Heart right ventricle (tissue), 16 donors: ENCODE data around the gene SMYD2. TPM values are rescaled to one million over a fixed set of nuclear protein-coding genes. Genes with fewer than 3 reads are reported as not detected.
A peak's percentile ranks its signal among the peaks of the same experiment; 100 is the strongest.
"Not testable (repeated sequence)": the region's sequence is repeated elsewhere in the genome, so short reads cannot be mapped to it uniquely, and the experiment has no call there.

Source experiments
- ATAC-seq, 8 donors: fragments of 200-7000 bp; cut with Tn5 transposase; one replicate each; pipeline ENCODE4 v1.9.1; 2020; ENCODE audit warnings: mild to moderate bottlenecking in 8 of 8, moderate library complexity in 8 of 8, moderate number of reproducible peaks in 1 of 8
- DNase-seq, 2 donors: peaks; one replicate each; pipeline ENCODE4 v3.0.0-alpha.2; 2020
- H3K27ac ChIP-seq, 10 donors: fragments of 200-600 bp; sonication (generic) in 2 of 10; one replicate each; pipeline versions ENCODE4 v1.5.0 to v1.8.0; 2020 to 2022; ENCODE audit warnings: mild to moderate bottlenecking in 3 of 10
- H3K27me3 ChIP-seq, 7 donors: fragments of 200-600 bp; one replicate each; pipeline ENCODE4 v1.8.0; 2021 to 2022; ENCODE audit warnings: mild to moderate bottlenecking in 2 of 7
- H3K36me3 ChIP-seq, 9 donors: fragments of 200-600 bp; sonication (generic) in 1 of 9; one replicate each; pipeline versions ENCODE4 v1.5.0 to v1.8.0; 2020 to 2022; ENCODE audit warnings: mild to moderate bottlenecking in 2 of 9
- H3K4me1 ChIP-seq, 9 donors: fragments of 200-600 bp; sonication (generic) in 1 of 9; one replicate each; pipeline versions ENCODE4 v1.5.0 to v1.8.0; 2020 to 2022; ENCODE audit warnings: mild to moderate bottlenecking in 4 of 9
- H3K4me3 ChIP-seq, 10 donors: fragments of 200-600 bp; sonication (generic) in 2 of 10; one replicate each; pipeline versions ENCODE4 v1.5.0 to v1.8.0; 2020 to 2022; ENCODE audit warnings: mild to moderate bottlenecking in 7 of 10, moderate library complexity in 2 of 10
- H3K9me3 ChIP-seq, 11 donors: fragments of 200-600 bp in 10 of 11; sonication (generic) in 2 of 11; one replicate each; pipeline versions ENCODE4 v1.5.0 to v1.8.0; 2013 to 2022; ENCODE audit warnings: mild to moderate bottlenecking in 2 of 11, control low read depth in 1 of 11, moderate library complexity in 1 of 11
- CTCF ChIP-seq, 9 donors: fragments of 200-600 bp; sonication (generic) in 2 of 9; IDR thresholded peaks; one replicate each; pipeline versions ENCODE4 v1.5.0 to v1.8.0; 2021 to 2022; ENCODE audit warnings: antibody characterized with exemption in 9 of 9, mild to moderate bottlenecking in 5 of 9, moderate library complexity in 1 of 9
- WGBS, 2 donors: extraction: QIAGEN DNeasy Blood & Tissue Kit; methylation state at CpG; one replicate each; pipeline ENCODE4 v1.1.7; 2013; ENCODE audit warnings: inconsistent platforms in 1 of 2; 5-methylcytosine and 5-hydroxymethylcytosine counted together
- intact Hi-C, 10 donors: fragments of 100-400 bp; cut with DNase I; formaldehyde crosslinking; loops; one replicate each; pipeline versions ENCODE4 v1.11.1 to v1.14.2; 2022
- polyA plus RNA-seq, 2 donors: library from polyadenylated mRNA; stranded (reverse); fragments of 200-250 nt; gene quantifications; one replicate each; pipeline ENCODE4 v1.2.3, GENCODE V29; 2013
- total RNA-seq, 10 donors: library from RNA; stranded (reverse); fragmentation: NEBNext Ultra II Directional in 3 of 10; extraction: Animal tissue kit (Norgen Biotek cat#: 25700) in 3 of 10; gene quantifications; one replicate each; pipeline versions ENCODE4 v1.2.1 to v1.2.4, GENCODE V29; 2021 to 2023
- donor health status: Arrhythmogenic right ventricular cardiomyopathy.
- donor health status: ischemic (EF 13 %, LVEDD 7.1; RV severe dilation, severe dysfunction).
- donor health status: healthy with polysubstance abuse.
- donor health status: DM: no; HTN: yes; CAD: no.
- donor health status: DM: no; HTN: no; CAD: no.
- donor health status: ischemic (EF 25% LVEDD 6.9; RV normal size, moderate dysfunction).
- donor health status: ischemic (EF 25% LVEDD 5.7; RV mildly dilated, moderate dysfunction).
- donor health status: healthy.
- donor health status: DM: yes; HTN: yes; CAD: no.
- donor health status: Ischemic cardiomyopathy.
- donor health status: ischemic (EF 35%, LVEDD 5.7; RV mildly dilated, moderate dysfunction).
- donor health status: nonischemic (EF 11% LVEDD 7.7; RV severe dilation, severe dysfunction).
- donor health status: DM: yes; HTN: yes; CAD: no.
- donor health status: PGD.
- donor health status: ischemic (EF 29% LVEDD 5.4; RV normal size, mild dysfunction).
- donor health status: nonischemic (EF 23%, LVEDD 6.1; RV moderate dilation, normal function).

SMYD2 gene
- total and polyA plus RNA-seq, 12 donors = 97.3 to 438 (median 292) TPM

GRCh38 chr1:214271174-214271858 is 9.6 kb upstream of the SMYD2 start:
- peak overlapping the region in 5 of 10 donors; percentile 6 to 41 (median 34) for H3K27ac ChIP-seq
- H3K9me3 ChIP-seq = peaks cover 0 to 9% (median 0%) of the 10 kb centered on the region in 11 donors
- DNase-seq = no peak
- peak in 4 of 8 donors; percentile 52 to 75 (median 72) for ATAC-seq
- intact Hi-C loops = no loop called here
- WGBS, 2 donors = 35 to 45% methylated on average over 3 of the region's 3 CpGs
- H3K4me3 ChIP-seq = no peak overlapping the region
- TF ChIP-seq CTCF (IDR thresholded peaks at IDR 0.05) = peak in 6 of 9 donors; percentile 14 to 47 (median 34)
- H3K36me3 ChIP-seq = no peaks in the 10 kb centered on the region
- H3K4me1 ChIP-seq = peaks cover 0 to 12% (median 0%) of the 10 kb centered on the region in 9 donors
- H3K27me3 ChIP-seq = peaks cover 0 to 58% (median 23%) of the 10 kb centered on the region in 7 donors

GRCh38 chr1:214271995-214272731 is 8.8 kb upstream of the SMYD2 start:
- intact Hi-C loops = no loop called here
- Histone ChIP-seq H3K4me3 (no peak overlapping the region), H3K36me3 (no peaks in the 10 kb centered on the region), H3K27me3 (peaks cover 0 to 49% (median 19%) of the 10 kb centered on the region in 7 donors), H3K4me1 (peaks cover 0 to 20% (median 7%) of the 10 kb centered on the region in 9 donors), H3K27ac (peak overlapping the region in 5 of 10 donors; percentile 6 to 41 (median 34)), H3K9me3 (peaks cover 0 to 11% (median 0%) of the 10 kb centered on the region in 11 donors)
- WGBS, 2 donors = 45 to 50% methylated on average over 4 of the region's 4 CpGs
- no peak for TF ChIP-seq CTCF (IDR thresholded peaks at IDR 0.05)
- no peak for ATAC-seq
- DNase-seq = no peak

GRCh38 chr1:214272964-214273533 is 7.9 kb upstream of the SMYD2 start:
- no peak for ATAC-seq
- no peaks in the 10 kb centered on the region for H3K36me3 ChIP-seq
- TF ChIP-seq CTCF (IDR thresholded peaks at IDR 0.05) = no peak
- DNase-seq = no peak
- 78 to 86% methylated on average over 2 of the region's 2 CpGs for WGBS, 2 donors
- peaks cover 0 to 11% (median 0%) of the 10 kb centered on the region in 11 donors for H3K9me3 ChIP-seq
- intact Hi-C loops = no loop called here
- peaks cover 0 to 41% (median 18%) of the 10 kb centered on the region in 7 donors for H3K27me3 ChIP-seq
- H3K27ac ChIP-seq = peak overlapping the region in 1 of 10 donors; percentile 57
- peaks cover 0 to 27% (median 9%) of the 10 kb centered on the region in 9 donors for H3K4me1 ChIP-seq
- no peak overlapping the region for H3K4me3 ChIP-seq

- WGBS, 2 donors = 94 to 97% methylated on average over 4 of the region's 4 CpGs
- H3K27ac ChIP-seq = peak overlapping the region in 5 of 10 donors; percentile 95 to 100 (median 99)
Measured at GRCh38 chr1:214275700-214276099, 5.3 kb upstream of the SMYD2 start.

More at GRCh38 chr1:214275700-214276099, 5.3 kb upstream of the SMYD2 start:
- not testable (repeated sequence) for H3K4me3 ChIP-seq, DNase-seq, ATAC-seq, H3K36me3 ChIP-seq
- Histone ChIP-seq H3K9me3 (peaks cover 0 to 11% (median 0%) of the 10 kb centered on the region in 11 donors), H3K4me1 (peaks cover 0 to 48% (median 13%) of the 10 kb centered on the region in 9 donors), H3K27me3 (peaks cover 0 to 16% (median 0%) of the 10 kb centered on the region in 7 donors)
- intact Hi-C loops = loop anchor here in 3 of 10 donors (5.0 kb wide), 3 partner anchors 37 to 52 kb away; no protein-coding TSS in a partner anchor
